Large intestine (tissue), 3 donors: ENCODE results near the gene MPZL1. TPM values are rescaled to one million over a fixed set of nuclear protein-coding genes. Genes with fewer than 3 reads are reported as not detected.

Experiments
- DNase-seq, 2 donors: peaks; one replicate each; pipeline versions ENCODE4 v3.0.0 to v3.0.0-alpha.2; 2013
- H3K27ac ChIP-seq: one replicate; pipeline ENCODE4 v1.5.1; 2013; ENCODE audit warnings: low read length
- H3K27me3 ChIP-seq: 2 replicates; pipeline ENCODE4 v1.6.1; 2013; ENCODE audit warnings: low read length; ENCODE audit not compliant: control insufficient read depth, insufficient read depth
- H3K36me3 ChIP-seq: 2 replicates; pipeline ENCODE4 v1.6.1; 2013; ENCODE audit warnings: low read length; ENCODE audit not compliant: control insufficient read depth, insufficient read depth
- H3K4me1 ChIP-seq: one replicate; pipeline ENCODE4 v1.6.1; 2013; ENCODE audit warnings: low read length; ENCODE audit not compliant: control insufficient read depth, insufficient read depth
- H3K4me3 ChIP-seq: one replicate; pipeline ENCODE4 v1.5.1; 2013; ENCODE audit warnings: low read length
- H3K9me3 ChIP-seq: one replicate; pipeline ENCODE4 v1.6.1; 2013; ENCODE audit warnings: mild to moderate bottlenecking, low read depth, low read length, moderate library complexity; ENCODE audit not compliant: control insufficient read depth
- WGBS: methylation state at CpG from one replicate; pipeline ENCODE4 v1.1.5; 2013; ENCODE audit warnings: low lambda C conversion rate; ENCODE audit not compliant: insufficient coverage; 5-methylcytosine and 5-hydroxymethylcytosine counted together
- polyA plus RNA-seq: library from polyadenylated mRNA; unstranded; fragments of 120-200 nt; gene quantifications from one replicate; pipeline ENCODE4 v1.2.1, GENCODE V29; 2013

Gene MPZL1
- polyA plus RNA-seq, 1 donor: 105 TPM

GRCh38 chr1:167762061-167762746, 40.4 kb downstream of the MPZL1 start:
- H3K9me3 ChIP-seq: no peaks in the 10 kb centered on the region
- no peaks in the 10 kb centered on the region for H3K27me3 ChIP-seq
- 94% methylated on average over 5 of the region's 8 CpGs for WGBS
- no peak for DNase-seq
- no peak overlapping the region for H3K27ac ChIP-seq
- H3K4me1 ChIP-seq: peaks cover 3% of the 10 kb centered on the region
- no peak overlapping the region for H3K4me3 ChIP-seq
- H3K36me3 ChIP-seq: peaks cover 4% of the 10 kb centered on the region

- no peak for DNase-seq
- H3K27ac ChIP-seq: no peak overlapping the region
- H3K9me3 ChIP-seq: no peaks in the 10 kb centered on the region
- WGBS: 90% methylated on average over 2 of the region's 5 CpGs
- no peaks in the 10 kb centered on the region for H3K27me3 ChIP-seq
- peaks cover 10% of the 10 kb centered on the region for H3K36me3 ChIP-seq
- peaks cover 2% of the 10 kb centered on the region for H3K4me1 ChIP-seq
- H3K4me3 ChIP-seq: no peak overlapping the region
Observed at GRCh38 chr1:167763525-167764220, 41.9 kb downstream of the MPZL1 start.

GRCh38 chr1:167764458-167765330, 42.9 kb downstream of the MPZL1 start:
- Histone ChIP-seq H3K27me3 (no peaks in the 10 kb centered on the region), H3K4me3 (no peak overlapping the region), H3K27ac (no peak overlapping the region), H3K9me3 (no peaks in the 10 kb centered on the region), H3K4me1 (peaks cover 6% of the 10 kb centered on the region), H3K36me3 (peaks cover 17% of the 10 kb centered on the region)
- 73% methylated on average over 3 of the region's 5 CpGs for WGBS
- DNase-seq: no peak

GRCh38 chr1:167765496-167765895, 43.7 kb downstream of the MPZL1 start:
- DNase-seq: no peak
- Histone ChIP-seq H3K27ac (no peak overlapping the region), H3K9me3 (no peaks in the 10 kb centered on the region), H3K36me3 (peaks cover 22% of the 10 kb centered on the region), H3K4me1 (peaks cover 6% of the 10 kb centered on the region), H3K27me3 (no peaks in the 10 kb centered on the region), H3K4me3 (no peak overlapping the region)
- WGBS: no CpG with 5 or more reads among the region's 6 CpGs

DNA sequence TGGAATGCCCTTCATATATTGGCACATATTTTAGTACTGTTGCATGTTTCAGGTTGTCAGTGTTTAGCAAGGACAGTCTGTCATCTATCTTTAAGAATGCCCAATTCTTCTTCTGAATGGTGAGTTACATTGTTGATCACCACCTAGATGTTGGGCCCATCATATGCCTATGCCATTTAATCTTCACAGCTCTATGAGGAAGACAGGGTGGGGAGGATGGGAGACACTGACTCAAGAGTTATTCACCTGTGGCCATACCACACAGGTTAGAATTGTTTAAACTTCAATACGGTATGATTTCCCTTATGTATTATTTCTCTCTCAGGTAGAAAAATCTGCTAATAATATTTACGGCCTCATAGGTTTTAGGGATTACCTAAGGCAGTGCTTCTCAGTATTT, 44.8 kb downstream of the MPZL1 start:
- DNase-seq: no peak
- no peak overlapping the region for H3K4me3 ChIP-seq
- peaks cover 6% of the 10 kb centered on the region for H3K4me1 ChIP-seq
- H3K9me3 ChIP-seq: peaks cover 1% of the 10 kb centered on the region
- 100% methylated on average over 1 of the region's 2 CpGs for WGBS
- H3K27ac ChIP-seq: no peak overlapping the region
- H3K27me3 ChIP-seq: no peaks in the 10 kb centered on the region
- peaks cover 22% of the 10 kb centered on the region for H3K36me3 ChIP-seq

GRCh38 chr1:167767761-167768160, 46.0 kb downstream of the MPZL1 start:
- no peak overlapping the region for H3K4me3 ChIP-seq
- H3K9me3 ChIP-seq: peaks cover 5% of the 10 kb centered on the region
- H3K27ac ChIP-seq: no peak overlapping the region
- H3K4me1 ChIP-seq: peaks cover 6% of the 10 kb centered on the region
- H3K36me3 ChIP-seq: peaks cover 33% of the 10 kb centered on the region
- DNase-seq: no peak
- no peaks in the 10 kb centered on the region for H3K27me3 ChIP-seq

DNA sequence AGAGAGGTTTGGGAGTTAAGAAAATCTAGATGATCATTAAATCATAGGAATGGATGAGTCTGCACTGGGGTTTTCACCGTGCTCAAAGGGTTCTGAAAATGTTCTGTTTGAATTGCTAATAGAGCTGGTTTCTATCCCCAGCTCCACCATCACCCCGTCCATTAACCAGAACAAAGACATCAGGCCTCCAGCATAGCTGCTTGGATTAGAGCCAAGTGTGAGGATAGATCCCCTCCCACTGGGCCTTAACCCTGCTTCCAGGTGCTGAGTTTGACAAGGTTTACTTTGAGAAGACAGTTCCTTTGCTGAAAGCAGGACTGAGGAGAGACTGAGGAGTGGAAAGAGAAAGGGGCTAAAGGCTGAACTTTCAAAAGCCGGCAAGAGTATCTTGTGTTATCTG, 48.3 kb downstream of the MPZL1 start:
- H3K4me1 ChIP-seq: peaks cover 6% of the 10 kb centered on the region
- DNase-seq: no peak
- peaks cover 5% of the 10 kb centered on the region for H3K9me3 ChIP-seq
- H3K27me3 ChIP-seq: no peaks in the 10 kb centered on the region
- peaks cover 51% of the 10 kb centered on the region for H3K36me3 ChIP-seq
- H3K27ac ChIP-seq: no peak overlapping the region
- no peak overlapping the region for H3K4me3 ChIP-seq
- WGBS: 100% methylated on average over 1 of the region's 3 CpGs

DNA sequence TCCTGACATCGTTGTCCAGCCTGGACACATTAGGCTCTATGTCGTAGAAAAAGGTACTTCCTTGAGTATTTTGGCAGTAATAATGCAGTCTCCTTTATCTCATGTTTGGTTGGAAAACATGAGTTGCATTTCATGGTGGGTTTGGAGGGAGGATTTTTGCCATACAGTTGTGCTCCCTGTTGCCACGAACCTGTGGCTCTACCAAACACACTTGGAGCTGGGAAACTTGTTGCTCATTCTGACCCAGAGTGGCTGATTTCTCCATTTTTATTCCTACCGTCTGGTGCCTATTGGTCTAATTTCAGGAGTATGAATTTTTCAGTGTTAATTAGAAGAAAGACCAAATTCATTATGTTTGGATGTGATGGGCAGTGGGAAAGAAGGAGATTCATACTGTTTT, 50.7 kb downstream of the MPZL1 start:
- Histone ChIP-seq H3K4me3 (no peak overlapping the region), H3K27me3 (no peaks in the 10 kb centered on the region), H3K4me1 (peaks cover 6% of the 10 kb centered on the region), H3K9me3 (peaks cover 5% of the 10 kb centered on the region), H3K36me3 (peaks cover 53% of the 10 kb centered on the region), H3K27ac (no peak overlapping the region)
- DNase-seq: no peak
- 100% methylated on average over 1 of the region's 4 CpGs for WGBS

DNA sequence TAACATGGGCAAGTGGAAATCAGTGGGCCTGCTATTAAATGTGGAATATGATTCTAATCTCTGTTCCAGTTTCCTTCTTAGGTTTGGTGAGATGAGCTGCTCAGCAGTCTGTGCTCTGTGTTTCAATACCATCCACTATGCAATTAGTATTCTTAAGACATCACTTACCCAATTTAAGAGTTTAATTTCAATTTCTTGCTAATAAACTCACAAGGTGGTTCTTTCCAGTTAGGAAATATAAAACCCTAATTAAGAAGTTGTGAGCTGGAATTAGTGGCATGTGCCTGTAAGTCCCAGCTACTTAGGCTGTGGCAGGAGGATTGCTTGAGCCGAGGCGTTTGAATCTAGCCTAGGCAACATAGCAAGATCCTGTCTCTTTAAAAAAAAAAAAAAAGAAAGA, 51.7 kb downstream of the MPZL1 start:
- Histone ChIP-seq H3K4me1 (peaks cover 5% of the 10 kb centered on the region), H3K36me3 (peaks cover 52% of the 10 kb centered on the region), H3K9me3 (peaks cover 8% of the 10 kb centered on the region), H3K27ac (no peak overlapping the region), H3K27me3 (no peaks in the 10 kb centered on the region), H3K4me3 (no peak overlapping the region)
- DNase-seq: no peak
- no CpG with 5 or more reads among the region's 2 CpGs for WGBS

DNA sequence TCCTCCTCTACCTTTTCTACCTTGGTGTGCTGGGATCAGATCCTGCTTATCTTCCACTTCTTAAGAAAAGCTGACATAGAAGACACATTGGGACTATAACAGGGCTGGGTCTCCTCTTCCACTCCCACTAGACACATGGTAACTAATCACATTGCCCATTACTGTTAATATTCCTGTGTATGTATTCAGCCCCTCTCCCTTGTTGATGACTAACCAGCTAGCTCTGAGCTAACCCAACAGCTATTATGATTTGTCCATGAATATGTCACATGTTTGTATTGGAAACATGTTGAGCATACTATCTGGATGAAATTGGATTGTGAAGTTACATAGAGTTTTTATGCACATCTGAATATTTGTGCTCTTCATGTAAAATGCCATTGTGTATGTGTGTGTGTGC, 52.9 kb downstream of the MPZL1 start:
- Histone ChIP-seq H3K4me1 (no peaks in the 10 kb centered on the region), H3K27me3 (no peaks in the 10 kb centered on the region), H3K4me3 (no peak overlapping the region), H3K27ac (no peak overlapping the region), H3K9me3 (peaks cover 8% of the 10 kb centered on the region), H3K36me3 (peaks cover 46% of the 10 kb centered on the region)
- no peak for DNase-seq
